CD4-positive, alpha-beta T cell treated with Interleukin-15 for 4 hours (primary cell): ENCODE data around the gene ITGB4.

Experiments
- DNase-seq: peaks from one replicate; pipeline ENCODE4 v3.0.0-alpha.2; 2020; ENCODE audit warnings: low spot score

Gene ITGB4

GRCh38 chr17:75791254-75791653, 70.0 kb downstream of the ITGB4 start:
- no peak for DNase-seq

- no peak for DNase-seq
Observed at GRCh38 chr17:75793460-75793859, 72.2 kb downstream of the ITGB4 start.

GRCh38 chr17:75795820-75796607, 74.8 kb downstream of the ITGB4 start:
- no peak for DNase-seq

- DNase-seq: no peak
Observed at GRCh38 chr17:75799402-75799801, 78.1 kb downstream of the ITGB4 start.

GRCh38 chr17:75803883-75804282, 82.6 kb downstream of the ITGB4 start:
- DNase-seq: no peak

- DNase-seq: no peak
Observed at GRCh38 chr17:75806822-75807500, 85.7 kb downstream of the ITGB4 start.
